ENCODE data around the gene UBE2G2. TPM values are rescaled to one million over a fixed set of nuclear protein-coding genes. Genes with fewer than 3 reads are reported as not detected.

Gene UBE2G2
- total and polyA plus RNA-seq, 4 donors: 46.8 to 83.6 (median 69.8) TPM

- no peak overlapping the region for H3K27ac ChIP-seq (ENCODE audit: low read depth in 1 of 2, low read length in 2 of 2)
- H3K4me1 ChIP-seq (ENCODE audit: control insufficient read depth in 1 of 2, insufficient read depth in 2 of 2, low read length in 2 of 2): no peaks in the 10 kb centered on the region
- ATAC-seq (ENCODE audit: low FRiP score) (no peak), DNase-seq (no peak)
- no peaks in the 10 kb centered on the region for H3K27me3 ChIP-seq (ENCODE audit: control insufficient read depth in 1 of 2, insufficient read depth in 2 of 2, low read length in 1 of 2)
- intact Hi-C loops (cut with DNase I): loop anchor here (5.0 kb wide), 3 partner anchors 66 to 131 kb away; partner anchors contain the start of gene PTTG1IP (in 1 of the 2)
- H3K36me3 ChIP-seq (ENCODE audit: control insufficient read depth in 1 of 2, insufficient read depth in 2 of 2, low read length in 1 of 2): no peaks in the 10 kb centered on the region
- no peaks in the 10 kb centered on the region for H3K9me3 ChIP-seq (ENCODE audit: control insufficient read depth, low read length)
- WGBS, 2 donors: 1% methylated on average over 17 of the region's 17 CpGs
- H3K4me3 ChIP-seq (ENCODE audit: low read length in 2 of 2): peak overlapping the region; percentile 80 to 99
Observed at GRCh38 chr21:44800971-44801467, 601 bp downstream of the UBE2G2 start.

- no peaks in the 10 kb centered on the region for H3K27me3 ChIP-seq (ENCODE audit: control insufficient read depth in 1 of 2, insufficient read depth in 2 of 2, low read length in 1 of 2)
- H3K36me3 ChIP-seq (ENCODE audit: control insufficient read depth in 1 of 2, insufficient read depth in 2 of 2, low read length in 1 of 2): no peaks in the 10 kb centered on the region
- H3K4me1 ChIP-seq (ENCODE audit: control insufficient read depth in 1 of 2, insufficient read depth in 2 of 2, low read length in 2 of 2): no peaks in the 10 kb centered on the region
- H3K27ac ChIP-seq (ENCODE audit: low read depth in 1 of 2, low read length in 2 of 2): no peak overlapping the region
- intact Hi-C loops (cut with DNase I): loop anchor here (5.0 kb wide), 3 partner anchors 67 to 132 kb away; partner anchors contain the start of gene PTTG1IP (in 1 of the 2)
- ATAC-seq (ENCODE audit: low FRiP score): no peak
- no peaks in the 10 kb centered on the region for H3K9me3 ChIP-seq (ENCODE audit: control insufficient read depth, low read length)
- no peak for DNase-seq
- no peak overlapping the region for H3K4me3 ChIP-seq (ENCODE audit: low read length in 2 of 2)
- 46 to 56% methylated on average over 12 of the region's 12 CpGs for WGBS, 2 donors
Observed at GRCh38 chr21:44800103-44800502, 1.5 kb downstream of the UBE2G2 start.

GRCh38 chr21:44799646-44800045 is 2.0 kb downstream of the UBE2G2 start:
- ATAC-seq (ENCODE audit: low FRiP score) (no peak), DNase-seq (no peak)
- H3K9me3 ChIP-seq (ENCODE audit: control insufficient read depth, low read length): no peaks in the 10 kb centered on the region
- 36 to 45% methylated on average over 1 of the region's 1 CpG for WGBS, 2 donors
- no peak overlapping the region for H3K4me3 ChIP-seq (ENCODE audit: low read length in 2 of 2)
- H3K27me3 ChIP-seq (ENCODE audit: control insufficient read depth in 1 of 2, insufficient read depth in 2 of 2, low read length in 1 of 2): no peaks in the 10 kb centered on the region
- H3K4me1 ChIP-seq (ENCODE audit: control insufficient read depth in 1 of 2, insufficient read depth in 2 of 2, low read length in 2 of 2): no peaks in the 10 kb centered on the region
- no peaks in the 10 kb centered on the region for H3K36me3 ChIP-seq (ENCODE audit: control insufficient read depth in 1 of 2, insufficient read depth in 2 of 2, low read length in 1 of 2)
- intact Hi-C loops (cut with DNase I): loop anchor here (5.0 to 10.0 kb wide), 5 partner anchors 68 to 495 kb away; partner anchors contain the start of genes PFKL (in 1 of the 2) and PTTG1IP (in 1 of the 2)
- H3K27ac ChIP-seq (ENCODE audit: low read depth in 1 of 2, low read length in 2 of 2): no peak overlapping the region

- intact Hi-C loops (cut with DNase I): loop anchor here in 1 of 2 donors (10.0 kb wide), 2 partner anchors 283 to 493 kb away; partner anchors contain the start of gene PFKL
- Histone ChIP-seq H3K9me3 (ENCODE audit: control insufficient read depth, low read length) (no peaks in the 10 kb centered on the region), H3K36me3 (ENCODE audit: control insufficient read depth in 1 of 2, insufficient read depth in 2 of 2, low read length in 1 of 2) (no peaks in the 10 kb centered on the region), H3K4me1 (ENCODE audit: control insufficient read depth in 1 of 2, insufficient read depth in 2 of 2, low read length in 2 of 2) (no peaks in the 10 kb centered on the region), H3K27me3 (ENCODE audit: control insufficient read depth in 1 of 2, insufficient read depth in 2 of 2, low read length in 1 of 2) (no peaks in the 10 kb centered on the region), H3K4me3 (ENCODE audit: low read length in 2 of 2) (no peak overlapping the region), H3K27ac (ENCODE audit: low read depth in 1 of 2, low read length in 2 of 2) (no peak overlapping the region)
- DNase-seq (no peak), ATAC-seq (ENCODE audit: low FRiP score) (no peak)
- 91 to 93% methylated on average over 2 of the region's 2 CpGs for WGBS, 2 donors
Observed at GRCh38 chr21:44797775-44798174, 3.8 kb downstream of the UBE2G2 start.

- Histone ChIP-seq H3K27ac (ENCODE audit: low read depth in 1 of 2, low read length in 2 of 2) (no peak overlapping the region), H3K36me3 (ENCODE audit: control insufficient read depth in 1 of 2, insufficient read depth in 2 of 2, low read length in 1 of 2) (no peaks in the 10 kb centered on the region), H3K27me3 (ENCODE audit: control insufficient read depth in 1 of 2, insufficient read depth in 2 of 2, low read length in 1 of 2) (no peaks in the 10 kb centered on the region), H3K4me3 (ENCODE audit: low read length in 2 of 2) (no peak overlapping the region), H3K9me3 (ENCODE audit: control insufficient read depth, low read length) (no peaks in the 10 kb centered on the region), H3K4me1 (ENCODE audit: control insufficient read depth in 1 of 2, insufficient read depth in 2 of 2, low read length in 2 of 2) (no peaks in the 10 kb centered on the region)
- intact Hi-C loops (cut with DNase I): loop anchor here in 1 of 2 donors (10.0 kb wide), 2 partner anchors 281 to 491 kb away; partner anchors contain the start of gene PFKL
- ATAC-seq (ENCODE audit: low FRiP score): no peak
- WGBS, 2 donors: 86 to 87% methylated on average over 11 of the region's 11 CpGs
- DNase-seq: no peak
Observed at GRCh38 chr21:44795342-44795741, 6.3 kb downstream of the UBE2G2 start.

- Histone ChIP-seq H3K4me1 (ENCODE audit: control insufficient read depth in 1 of 2, insufficient read depth in 2 of 2, low read length in 2 of 2) (no peaks in the 10 kb centered on the region), H3K36me3 (ENCODE audit: control insufficient read depth in 1 of 2, insufficient read depth in 2 of 2, low read length in 1 of 2) (no peaks in the 10 kb centered on the region), H3K9me3 (ENCODE audit: control insufficient read depth, low read length) (no peaks in the 10 kb centered on the region), H3K27ac (ENCODE audit: low read depth in 1 of 2, low read length in 2 of 2) (no peak overlapping the region), H3K4me3 (ENCODE audit: low read length in 2 of 2) (no peak overlapping the region), H3K27me3 (ENCODE audit: control insufficient read depth in 1 of 2, insufficient read depth in 2 of 2, low read length in 1 of 2) (no peaks in the 10 kb centered on the region)
- WGBS, 2 donors: 27 to 28% methylated on average over 4 of the region's 4 CpGs
- intact Hi-C loops (cut with DNase I): loop anchor here in 1 of 2 donors (10.0 kb wide), 2 partner anchors 279 to 489 kb away; partner anchors contain the start of gene PFKL
- ATAC-seq (ENCODE audit: low FRiP score) (no peak), DNase-seq (no peak)
Observed at GRCh38 chr21:44793592-44794374, 7.8 kb downstream of the UBE2G2 start.

- Histone ChIP-seq H3K36me3 (ENCODE audit: control insufficient read depth in 1 of 2, insufficient read depth in 2 of 2, low read length in 1 of 2) (no peaks in the 10 kb centered on the region), H3K27me3 (ENCODE audit: control insufficient read depth in 1 of 2, insufficient read depth in 2 of 2, low read length in 1 of 2) (no peaks in the 10 kb centered on the region), H3K9me3 (ENCODE audit: control insufficient read depth, low read length) (no peaks in the 10 kb centered on the region), H3K4me3 (ENCODE audit: low read length in 2 of 2) (no peak overlapping the region), H3K4me1 (ENCODE audit: control insufficient read depth in 1 of 2, insufficient read depth in 2 of 2, low read length in 2 of 2) (no peaks in the 10 kb centered on the region), H3K27ac (ENCODE audit: low read depth in 1 of 2, low read length in 2 of 2) (no peak overlapping the region)
- WGBS, 2 donors: 20 to 25% methylated on average over 10 of the region's 10 CpGs
- ATAC-seq (ENCODE audit: low FRiP score) (peak; percentile 85), DNase-seq (no peak)
- intact Hi-C loops (cut with DNase I): loop anchor here in 1 of 2 donors (10.0 kb wide), 2 partner anchors 278 to 488 kb away; partner anchors contain the start of gene PFKL
Observed at GRCh38 chr21:44792702-44793591, 8.7 kb downstream of the UBE2G2 start.

- no peaks in the 10 kb centered on the region for H3K9me3 ChIP-seq (ENCODE audit: control insufficient read depth, low read length)
- ATAC-seq (ENCODE audit: low FRiP score) (no peak), DNase-seq (no peak)
- WGBS, 2 donors: 95 to 96% methylated on average over 5 of the region's 5 CpGs
- no peak overlapping the region for H3K27ac ChIP-seq (ENCODE audit: low read depth in 1 of 2, low read length in 2 of 2)
- H3K27me3 ChIP-seq (ENCODE audit: control insufficient read depth in 1 of 2, insufficient read depth in 2 of 2, low read length in 1 of 2): no peaks in the 10 kb centered on the region
- H3K36me3 ChIP-seq (ENCODE audit: control insufficient read depth in 1 of 2, insufficient read depth in 2 of 2, low read length in 1 of 2): peaks cover 0 to 3% of the 10 kb centered on the region in 2 donors
- no peaks in the 10 kb centered on the region for H3K4me1 ChIP-seq (ENCODE audit: control insufficient read depth in 1 of 2, insufficient read depth in 2 of 2, low read length in 2 of 2)
- H3K4me3 ChIP-seq (ENCODE audit: low read length in 2 of 2): no peak overlapping the region
- intact Hi-C loops (cut with DNase I): loop anchor here in 1 of 2 donors (10.0 kb wide), 2 partner anchors 277 to 487 kb away; partner anchors contain the start of gene PFKL
Observed at GRCh38 chr21:44791993-44792392, 9.6 kb downstream of the UBE2G2 start.

All from aorta (tissue), 5 donors.